GM12878 (cell line): Measurements from ENCODE around the gene CCDC63. TPM values are rescaled to one million over a fixed set of nuclear protein-coding genes. Genes with fewer than 3 reads are reported as not detected.

Experiments used
- ATAC-seq: fragments of 200-7000 bp; cut with Tn5 transposase; 3 replicates; pipeline ENCODE4 v1.9.1; 2020; ENCODE audit warnings: mild to moderate bottlenecking, moderate library complexity
- BruUV-seq: library from RNA; stranded (reverse); fragments of 400-500 nt; replicated peaks from 2 replicates; lab custom pipeline; 2021; lab: Mats Ljungman, UMichigan
- CTCF ChIA-PET: fragments of 300-600 bp; sonication (Branson Sonifier 250); formaldehyde crosslinking; extraction: SDS; loops from one replicate; lab custom pipeline; 2021; ENCODE audit warnings: inconsistent platforms; lab: Yijun Ruan, JAX
- POLR2A ChIA-PET: fragments of 350-600 bp; formaldehyde crosslinking; extraction: SDS; loops from one replicate; lab custom pipeline; 2021; ENCODE audit warnings: inconsistent platforms; lab: Charles Lee
- RAD21 ChIA-PET: fragments of 300-600 bp; sonication (Branson Sonifier 250); formaldehyde crosslinking; loops from one replicate; lab custom pipeline; 2023; ENCODE audit warnings: antibody characterized with exemption; ENCODE audit not compliant: unreplicated experiment; lab: Charles Lee
- SMC1A ChIA-PET: fragments of 300-600 bp; sonication (Branson Sonifier 250); formaldehyde crosslinking; loops from one replicate; lab custom pipeline; 2023; ENCODE audit not compliant: unreplicated experiment, uncharacterized antibody; lab: Charles Lee
- DNase-seq: peaks from one replicate; pipeline ENCODE4 v3.0.0-alpha.2; 2011; ENCODE audit warnings: low read depth, low spot score
- FAIRE-seq: peaks from 3 replicates; lab custom pipeline; 2011; peaks lifted over from hg19 to GRCh38; lab: Jason Lieb, UNC
- H2AFZ ChIP-seq: 2 replicates; pipeline ENCODE4 v1.6.0; 2011; ENCODE audit warnings: low read depth, low read length, control low read depth; ENCODE audit not compliant: control insufficient read depth
- H3K27ac ChIP-seq: 2 replicates; pipeline ENCODE4 v1.5.1; 2011; ENCODE audit warnings: control low read depth; ENCODE audit not compliant: control insufficient read depth, insufficient read depth
- H3K27me3 ChIP-seq, 2 experiments: replicated peaks in 1 of 2; 2 replicates each; pipeline versions ENCODE4 v1.6.0 to v1.6.1; 2011; ENCODE audit warnings: low read length in 1 of 2; ENCODE audit not compliant: control insufficient read depth in 2 of 2, insufficient read depth in 2 of 2
- H3K36me3 ChIP-seq, 2 experiments: 2 replicates each; pipeline ENCODE4 v1.5.1; 2011; ENCODE audit warnings: low read length in 1 of 2; ENCODE audit not compliant: control insufficient read depth in 2 of 2, insufficient read depth in 2 of 2
- H3K4me1 ChIP-seq: 2 replicates; pipeline ENCODE4 v1.6.1; 2011; ENCODE audit warnings: mild to moderate bottlenecking, low read length, moderate library complexity, mixed read lengths; ENCODE audit not compliant: control insufficient read depth, insufficient read depth
- H3K4me2 ChIP-seq: 2 replicates; pipeline ENCODE4 v1.6.0; 2011; ENCODE audit warnings: control low read depth; ENCODE audit not compliant: control insufficient read depth, insufficient read depth
- H3K4me3 ChIP-seq: fragments of 200-600 bp; sonication (generic); 2 replicates; pipeline ENCODE4 v1.5.1; 2016
- H3K79me2 ChIP-seq: 2 replicates; pipeline ENCODE4 v1.6.0; 2011; ENCODE audit warnings: low read length; ENCODE audit not compliant: control insufficient read depth, insufficient read depth
- H3K9ac ChIP-seq: 2 replicates; pipeline ENCODE4 v1.8.0; 2011; ENCODE audit warnings: low read length, control low read depth, mixed read lengths; ENCODE audit not compliant: control insufficient read depth, insufficient read depth
- H3K9me3 ChIP-seq: replicated peaks from 3 replicates; pipeline ENCODE4 v1.5.1; 2011; ENCODE audit warnings: mild to moderate bottlenecking, low read length; ENCODE audit not compliant: control insufficient read depth, insufficient read depth
- H4K20me1 ChIP-seq: 2 replicates; pipeline ENCODE4 v1.6.0; 2011; ENCODE audit not compliant: control insufficient read depth, insufficient read depth
- CEBPZ ChIP-seq: fragments of 150-350 bp; IDR thresholded peaks from 2 replicates; pipeline ENCODE4 v1.6.1; 2016; ENCODE audit warnings: low read depth, low read length
- HDAC6 ChIP-seq: fragments of 200-600 bp; sonication (generic); IDR thresholded peaks from one replicate; pipeline ENCODE4 v1.8.0; 2017; ENCODE audit warnings: antibody characterized with exemption; ENCODE audit not compliant: unreplicated experiment
- NFXL1 ChIP-seq: fragments of 450-650 bp; IDR thresholded peaks from 2 replicates; pipeline ENCODE4 v1.6.1; 2017; ENCODE audit warnings: antibody characterized with exemption, mild to moderate bottlenecking, borderline replicate concordance
- WGBS: methylation state at CpG from one replicate; pipeline ENCODE4 v1.1.6; 2016; ENCODE audit warnings: low lambda C conversion rate; ENCODE audit not compliant: insufficient replicate concordance, insufficient coverage; ENCODE audit errors: missing lambda C conversion rate; 5-methylcytosine and 5-hydroxymethylcytosine counted together
- in situ Hi-C: fragments of 300-500 bp; cut with MboI; formaldehyde crosslinking; loops from 9 replicates; pipeline ENCODE4 v1.14.3; 2018; ENCODE audit warnings: mixed read lengths
- intact Hi-C: fragments of 100-400 bp; cut with micrococcal nuclease; formaldehyde crosslinking; loops from one replicate; pipeline ENCODE4 v1.14.2; 2022; ENCODE audit not compliant: unreplicated experiment
- polyA plus RNA-seq, 11 experiments: library from polyadenylated mRNA; depleted of rRNA in 4 of 11; unstranded in 6 of 11; stranded (reverse) in 5 of 11; fragments of >200 nt; fragmentation: Nextera tagmentation in 4 of 11; fragmentation: Illumina TruSeq in 1 of 11; extraction: Ambion mirVana in 4 of 11; extraction: Trizol in 1 of 11; gene quantifications; 1 replicate in 1 of 11; 2 replicates in 10 of 11; pipeline versions ENCODE4 v1.2.1 to v1.2.3, GENCODE V29; 2011 to 2016; ENCODE audit warnings: inconsistent platforms in 2 of 11, missing spikeins in 2 of 11, low read depth in 1 of 11
- total RNA-seq, 4 experiments: library from RNA; depleted of rRNA in 3 of 4; stranded (reverse); fragments of >200 nt in 3 of 4; fragmentation: Illumina TruSeq in 1 of 4; extraction: Trizol in 1 of 4; gene quantifications; 2 replicates each; pipeline versions ENCODE4 v1.2.1 to v1.2.3, GENCODE V29; 2013 to 2021
- TF ChIP-seq, protein P1 (sequence below): fragments of 450-650 bp; conservative IDR thresholded peaks from 2 replicates; pipeline ENCODE4 v1.6.1; 2017; ENCODE audit warnings: mild to moderate bottlenecking, moderate library complexity
- TF ChIP-seq, protein P2 (sequence below): fragments of 450-650 bp; formaldehyde crosslinking; IDR thresholded peaks from 2 replicates; pipeline ENCODE4 v1.4.0; 2020; ENCODE audit warnings: mild to moderate bottlenecking, moderate library complexity

CCDC63 gene
- total and polyA plus RNA-seq, 10 of the 15 experiments (the other 5 are each of a cell fraction or from before 2014, with no cell fraction given): not detected

DNA sequence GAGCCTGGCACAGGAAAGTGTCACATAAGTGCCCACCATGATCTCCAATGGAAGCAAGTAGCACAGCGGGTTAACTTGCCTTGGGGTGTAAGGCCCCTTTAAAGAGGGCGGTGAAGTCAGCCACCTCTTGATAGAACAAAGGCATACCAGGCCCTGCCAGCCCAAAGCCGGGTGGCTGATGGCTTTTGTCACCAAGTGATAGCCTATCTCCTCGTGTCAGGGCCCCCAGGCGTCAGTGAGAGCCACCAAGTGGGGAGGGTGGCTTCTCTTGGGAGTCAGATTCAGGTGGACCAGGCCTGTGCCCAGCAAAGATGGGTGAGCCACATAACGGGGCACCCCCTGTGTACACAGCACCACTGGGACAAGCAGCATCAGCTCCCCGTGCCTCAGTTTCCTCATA is 81.9 kb downstream of the CCDC63 start:
- Histone ChIP-seq H3K79me2 (no peaks in the 10 kb centered on the region), H3K27ac (no peak overlapping the region), H3K9ac (no peak overlapping the region), H3K36me3 (no peaks in the 10 kb centered on the region), H4K20me1 (no peaks in the 10 kb centered on the region), H3K9me3 (no peaks in the 10 kb centered on the region), H3K4me2 (no peak overlapping the region), H3K4me3 (no peak overlapping the region), H3K4me1 (no peaks in the 10 kb centered on the region), H2AFZ (no peak overlapping the region), H3K27me3 (no peaks in the 10 kb centered on the region; a peak in 1 of 4 replicates)
- 46% methylated on average over 7 of the region's 7 CpGs for WGBS
- ChIA-PET SMC1A (interaction anchor here (1.3 to 2.3 kb wide), 2 partner anchors 33 to 35 kb away, joined by 3 to 9 read pairs; no protein-coding TSS in a partner anchor), POLR2A (no interaction called here), RAD21 (no interaction called here), CTCF (interaction anchor here (10.1 kb wide), 1 partner anchor 32 kb away, joined by 80 read pairs; no protein-coding TSS in a partner anchor)
- TF ChIP-seq, protein P1, sequence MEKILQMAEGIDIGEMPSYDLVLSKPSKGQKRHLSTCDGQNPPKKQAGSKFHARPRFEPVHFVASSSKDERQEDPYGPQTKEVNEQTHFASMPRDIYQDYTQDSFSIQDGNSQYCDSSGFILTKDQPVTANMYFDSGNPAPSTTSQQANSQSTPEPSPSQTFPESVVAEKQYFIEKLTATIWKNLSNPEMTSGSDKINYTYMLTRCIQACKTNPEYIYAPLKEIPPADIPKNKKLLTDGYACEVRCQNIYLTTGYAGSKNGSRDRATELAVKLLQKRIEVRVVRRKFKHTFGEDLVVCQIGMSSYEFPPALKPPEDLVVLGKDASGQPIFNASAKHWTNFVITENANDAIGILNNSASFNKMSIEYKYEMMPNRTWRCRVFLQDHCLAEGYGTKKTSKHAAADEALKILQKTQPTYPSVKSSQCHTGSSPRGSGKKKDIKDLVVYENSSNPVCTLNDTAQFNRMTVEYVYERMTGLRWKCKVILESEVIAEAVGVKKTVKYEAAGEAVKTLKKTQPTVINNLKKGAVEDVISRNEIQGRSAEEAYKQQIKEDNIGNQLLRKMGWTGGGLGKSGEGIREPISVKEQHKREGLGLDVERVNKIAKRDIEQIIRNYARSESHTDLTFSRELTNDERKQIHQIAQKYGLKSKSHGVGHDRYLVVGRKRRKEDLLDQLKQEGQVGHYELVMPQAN: no peak
- TF ChIP-seq NFXL1 (no peak), HDAC6 (no peak), CEBPZ (no peak)
- TF ChIP-seq, protein P2, sequence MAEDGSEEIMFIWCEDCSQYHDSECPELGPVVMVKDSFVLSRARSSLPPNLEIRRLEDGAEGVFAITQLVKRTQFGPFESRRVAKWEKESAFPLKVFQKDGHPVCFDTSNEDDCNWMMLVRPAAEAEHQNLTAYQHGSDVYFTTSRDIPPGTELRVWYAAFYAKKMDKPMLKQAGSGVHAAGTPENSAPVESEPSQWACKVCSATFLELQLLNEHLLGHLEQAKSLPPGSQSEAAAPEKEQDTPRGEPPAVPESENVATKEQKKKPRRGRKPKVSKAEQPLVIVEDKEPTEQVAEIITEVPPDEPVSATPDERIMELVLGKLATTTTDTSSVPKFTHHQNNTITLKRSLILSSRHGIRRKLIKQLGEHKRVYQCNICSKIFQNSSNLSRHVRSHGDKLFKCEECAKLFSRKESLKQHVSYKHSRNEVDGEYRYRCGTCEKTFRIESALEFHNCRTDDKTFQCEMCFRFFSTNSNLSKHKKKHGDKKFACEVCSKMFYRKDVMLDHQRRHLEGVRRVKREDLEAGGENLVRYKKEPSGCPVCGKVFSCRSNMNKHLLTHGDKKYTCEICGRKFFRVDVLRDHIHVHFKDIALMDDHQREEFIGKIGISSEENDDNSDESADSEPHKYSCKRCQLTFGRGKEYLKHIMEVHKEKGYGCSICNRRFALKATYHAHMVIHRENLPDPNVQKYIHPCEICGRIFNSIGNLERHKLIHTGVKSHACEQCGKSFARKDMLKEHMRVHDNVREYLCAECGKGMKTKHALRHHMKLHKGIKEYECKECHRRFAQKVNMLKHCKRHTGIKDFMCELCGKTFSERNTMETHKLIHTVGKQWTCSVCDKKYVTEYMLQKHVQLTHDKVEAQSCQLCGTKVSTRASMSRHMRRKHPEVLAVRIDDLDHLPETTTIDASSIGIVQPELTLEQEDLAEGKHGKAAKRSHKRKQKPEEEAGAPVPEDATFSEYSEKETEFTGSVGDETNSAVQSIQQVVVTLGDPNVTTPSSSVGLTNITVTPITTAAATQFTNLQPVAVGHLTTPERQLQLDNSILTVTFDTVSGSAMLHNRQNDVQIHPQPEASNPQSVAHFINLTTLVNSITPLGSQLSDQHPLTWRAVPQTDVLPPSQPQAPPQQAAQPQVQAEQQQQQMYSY (CRISPR knock-in tag): no peak
- in situ Hi-C loops: no loop called here
- FAIRE-seq (no peak), ATAC-seq (no peak), DNase-seq (no peak)
- intact Hi-C loops: no loop called here
- no TSS peak for BruUV-seq
